ENCODE measurements around the gene RERE. TPM values are rescaled to one million over a fixed set of nuclear protein-coding genes. Genes with fewer than 3 reads are reported as not detected.

Gene RERE
- total and polyA plus RNA-seq, 7 donors = 19.2 to 148 (median 90.6) TPM

DNA sequence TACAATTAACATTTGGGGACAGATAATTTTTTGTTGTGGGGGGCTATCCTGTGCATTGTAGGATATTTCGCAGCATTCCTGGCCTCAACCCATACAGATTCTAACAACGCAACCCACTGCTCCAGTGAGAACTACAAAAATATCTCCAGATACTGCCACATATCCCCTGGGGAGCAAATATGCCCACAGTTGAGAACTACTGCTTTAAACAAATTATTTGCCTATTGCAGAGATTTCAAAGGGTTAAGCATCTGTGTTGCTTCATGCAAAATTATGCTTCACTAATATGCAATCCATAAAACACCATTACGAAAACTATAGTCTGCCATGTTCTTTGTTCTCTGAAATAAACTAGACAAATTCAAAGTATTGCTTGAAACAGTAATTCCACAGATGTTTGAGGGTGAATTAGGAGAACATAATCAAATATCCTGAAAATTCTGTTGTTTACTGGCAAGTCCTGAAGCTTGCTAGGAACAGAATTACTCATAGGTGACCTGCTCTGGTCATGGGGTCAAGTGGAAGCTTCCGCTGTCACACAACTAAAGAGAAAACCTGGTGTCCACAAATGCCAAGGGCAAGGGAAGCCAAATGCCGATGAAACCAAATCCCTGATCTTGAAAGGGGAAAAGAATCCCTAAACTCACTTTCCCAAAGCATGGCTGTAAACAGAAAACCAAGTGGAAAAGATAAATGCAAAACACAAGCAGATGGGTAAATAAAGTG, 149.4 kb downstream of the RERE start:
- Histone ChIP-seq H3K36me3 (no peaks in the 10 kb centered on the region), H3K27me3 (no peaks in the 10 kb centered on the region), H3K4me3 (no peak overlapping the region), H3K9me3 (no peaks in the 10 kb centered on the region), H3K4me1 (peaks cover 0 to 86% (median 83%) of the 10 kb centered on the region in 4 donors), H3K27ac (no peak overlapping the region)
- WGBS, 2 donors = 76 to 89% methylated on average over 5 of the region's 5 CpGs
- intact Hi-C loops (cut with DNase I) = no loop called here
- no peak for DNase-seq
- TF ChIP-seq POLR2AphosphoS5 (IDR thresholded peaks at IDR 0.05) (peak in 1 of 4 donors; percentile 35), EP300 (IDR thresholded peaks at IDR 0.05) (no peak)

DNA sequence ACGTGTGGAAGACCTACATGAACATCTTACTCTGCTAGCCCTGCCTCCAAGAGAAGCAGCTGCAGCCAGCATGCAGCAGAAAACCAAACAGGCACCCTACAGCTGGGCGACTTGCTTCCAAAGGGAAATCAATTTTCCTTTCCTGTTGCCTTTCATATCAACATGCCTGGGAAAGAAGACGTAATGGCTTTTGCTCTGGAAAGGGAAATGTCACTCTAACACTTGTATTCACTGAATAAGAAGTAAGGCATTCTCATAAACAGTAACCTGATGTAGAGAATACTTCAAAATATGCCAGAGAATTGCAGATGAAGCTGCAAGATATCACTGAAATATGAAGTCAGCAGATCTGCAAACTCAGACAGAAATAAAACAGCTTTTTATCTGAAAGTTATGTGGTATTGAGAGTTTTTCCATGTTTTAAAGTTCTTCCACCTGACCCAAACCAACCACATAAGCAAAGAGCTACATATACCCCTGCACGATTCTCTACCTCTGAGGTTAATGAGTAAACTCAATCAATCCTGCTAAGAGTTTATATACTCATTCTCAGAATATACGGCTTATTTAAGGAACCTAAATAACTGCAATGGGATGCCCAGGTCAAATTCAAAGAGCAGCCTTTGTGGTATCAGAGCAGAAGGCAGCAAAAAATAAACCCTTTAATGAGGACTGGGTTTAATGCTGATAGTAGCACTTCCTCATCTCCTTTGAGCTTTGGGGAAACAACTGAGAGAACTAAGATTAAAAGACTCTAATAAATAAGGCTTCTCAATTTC, 150.9 kb downstream of the RERE start:
- 14 to 34% methylated on average over 5 of the region's 5 CpGs for WGBS, 2 donors
- Histone ChIP-seq H3K9me3 (no peaks in the 10 kb centered on the region), H3K4me3 (no peak overlapping the region), H3K27ac (peak overlapping the region in 1 of 4 donors; percentile 23), H3K27me3 (no peaks in the 10 kb centered on the region), H3K36me3 (no peaks in the 10 kb centered on the region), H3K4me1 (peaks cover 0 to 95% (median 92%) of the 10 kb centered on the region in 4 donors)
- intact Hi-C loops (cut with DNase I) = no loop called here
- DNase-seq = no peak
- TF ChIP-seq, protein P1, sequence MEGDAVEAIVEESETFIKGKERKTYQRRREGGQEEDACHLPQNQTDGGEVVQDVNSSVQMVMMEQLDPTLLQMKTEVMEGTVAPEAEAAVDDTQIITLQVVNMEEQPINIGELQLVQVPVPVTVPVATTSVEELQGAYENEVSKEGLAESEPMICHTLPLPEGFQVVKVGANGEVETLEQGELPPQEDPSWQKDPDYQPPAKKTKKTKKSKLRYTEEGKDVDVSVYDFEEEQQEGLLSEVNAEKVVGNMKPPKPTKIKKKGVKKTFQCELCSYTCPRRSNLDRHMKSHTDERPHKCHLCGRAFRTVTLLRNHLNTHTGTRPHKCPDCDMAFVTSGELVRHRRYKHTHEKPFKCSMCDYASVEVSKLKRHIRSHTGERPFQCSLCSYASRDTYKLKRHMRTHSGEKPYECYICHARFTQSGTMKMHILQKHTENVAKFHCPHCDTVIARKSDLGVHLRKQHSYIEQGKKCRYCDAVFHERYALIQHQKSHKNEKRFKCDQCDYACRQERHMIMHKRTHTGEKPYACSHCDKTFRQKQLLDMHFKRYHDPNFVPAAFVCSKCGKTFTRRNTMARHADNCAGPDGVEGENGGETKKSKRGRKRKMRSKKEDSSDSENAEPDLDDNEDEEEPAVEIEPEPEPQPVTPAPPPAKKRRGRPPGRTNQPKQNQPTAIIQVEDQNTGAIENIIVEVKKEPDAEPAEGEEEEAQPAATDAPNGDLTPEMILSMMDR (IDR thresholded peaks at IDR 0.05) = no peak
- no peak for TF ChIP-seq POLR2A (IDR thresholded peaks at IDR 0.05)
- TF ChIP-seq POLR2AphosphoS5 (IDR thresholded peaks at IDR 0.05) = no peak
- no peak for TF ChIP-seq EP300 (IDR thresholded peaks at IDR 0.05)

DNA sequence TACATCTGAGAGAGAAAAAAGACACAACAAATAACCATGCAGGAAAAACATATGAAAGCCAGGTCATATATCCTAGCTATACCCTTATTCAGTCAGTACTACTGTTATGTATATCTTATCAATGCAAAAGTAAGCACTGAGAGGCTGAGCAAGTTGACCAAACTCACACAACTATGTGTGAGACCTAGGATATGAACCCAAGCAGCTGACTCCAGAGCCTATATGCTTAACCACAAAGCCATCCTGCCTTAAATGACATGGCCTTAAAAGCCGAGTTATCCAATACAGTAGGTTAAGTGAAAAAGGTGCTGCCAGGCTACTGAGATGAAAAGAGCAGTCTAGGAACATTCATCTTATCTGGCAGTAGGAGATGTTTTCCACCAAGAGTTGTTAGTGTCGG, 151.6 kb downstream of the RERE start:
- no peaks in the 10 kb centered on the region for H3K9me3 ChIP-seq
- H3K27me3 ChIP-seq = no peaks in the 10 kb centered on the region
- TF ChIP-seq, protein P1 (IDR thresholded peaks at IDR 0.05) = no peak
- no peak for TF ChIP-seq POLR2A (IDR thresholded peaks at IDR 0.05)
- no peak for TF ChIP-seq EP300 (IDR thresholded peaks at IDR 0.05)
- TF ChIP-seq POLR2AphosphoS5 (IDR thresholded peaks at IDR 0.05) = no peak
- no peak overlapping the region for H3K4me3 ChIP-seq
- intact Hi-C loops (cut with DNase I) = no loop called here
- 69 to 81% methylated on average over 2 of the region's 2 CpGs for WGBS, 2 donors
- peaks cover 0 to 95% (median 92%) of the 10 kb centered on the region in 4 donors for H3K4me1 ChIP-seq
- DNase-seq = no peak
- peak overlapping the region in 1 of 4 donors; percentile 23 for H3K27ac ChIP-seq
- H3K36me3 ChIP-seq = no peaks in the 10 kb centered on the region

DNA sequence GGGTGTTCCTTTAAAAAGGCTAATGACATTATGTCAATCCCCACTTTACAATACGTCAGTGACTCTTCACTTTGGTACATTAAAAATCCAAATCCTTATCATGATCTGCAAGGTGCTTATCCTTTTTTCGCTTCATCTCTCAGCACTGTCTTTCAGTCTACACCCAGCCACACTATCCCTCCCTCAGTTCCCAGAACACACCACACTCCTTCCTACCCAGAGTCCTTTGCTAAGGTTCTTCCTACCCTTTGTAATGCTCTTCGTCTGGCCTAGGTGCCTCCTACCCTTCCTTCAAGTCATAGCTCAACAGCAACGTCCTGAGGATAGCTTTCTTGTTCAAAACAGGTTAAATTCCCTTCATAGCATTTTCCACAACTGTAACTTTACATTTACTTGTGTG, 152.6 kb downstream of the RERE start:
- Histone ChIP-seq H3K4me1 (peaks cover 0 to 95% (median 92%) of the 10 kb centered on the region in 4 donors), H3K36me3 (no peaks in the 10 kb centered on the region), H3K9me3 (no peaks in the 10 kb centered on the region), H3K27me3 (no peaks in the 10 kb centered on the region), H3K27ac (no peak overlapping the region), H3K4me3 (no peak overlapping the region)
- intact Hi-C loops (cut with DNase I) = loop anchor here (5.0 kb wide), 1 partner anchor 68 kb away; no protein-coding TSS in a partner anchor
- no peak for DNase-seq
- no peak for TF ChIP-seq POLR2AphosphoS5 (IDR thresholded peaks at IDR 0.05)
- TF ChIP-seq, protein P1 (IDR thresholded peaks at IDR 0.05) = no peak
- no peak for TF ChIP-seq EP300 (IDR thresholded peaks at IDR 0.05)
- no peak for TF ChIP-seq POLR2A (IDR thresholded peaks at IDR 0.05)
- 83 to 88% methylated on average over 4 of the region's 4 CpGs for WGBS, 2 donors

DNA sequence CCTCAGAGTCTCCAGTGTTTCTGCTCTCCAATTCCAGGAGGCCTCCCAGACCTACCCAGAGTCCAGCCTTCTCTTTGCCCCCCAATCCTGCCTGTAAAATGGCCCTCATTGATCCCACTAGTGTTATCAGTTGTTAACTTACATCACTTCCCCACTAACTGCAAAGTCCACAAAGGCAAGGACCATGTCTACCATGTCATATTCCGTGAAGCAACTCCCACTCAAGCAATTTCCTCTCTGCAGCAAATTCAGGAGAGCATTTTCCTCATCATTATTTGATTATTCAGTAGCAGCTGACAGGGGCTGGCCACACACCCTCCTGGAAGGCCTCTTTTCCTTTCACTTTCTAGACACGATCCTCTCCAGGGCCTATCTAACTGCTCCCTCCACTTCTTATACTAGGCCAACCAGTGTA, 153.5 kb downstream of the RERE start:
- WGBS, 2 donors = 6 to 18% methylated on average over 2 of the region's 2 CpGs
- no peaks in the 10 kb centered on the region for H3K36me3 ChIP-seq
- H3K27me3 ChIP-seq = no peaks in the 10 kb centered on the region
- peak; percentile 63 for DNase-seq
- H3K9me3 ChIP-seq = no peaks in the 10 kb centered on the region
- peak overlapping the region in 1 of 4 donors; percentile 0 for H3K4me3 ChIP-seq
- H3K4me1 ChIP-seq = peaks cover 0 to 94% (median 90%) of the 10 kb centered on the region in 4 donors
- intact Hi-C loops (cut with DNase I) = loop anchor here (5.0 kb wide), 1 partner anchor 67 kb away; no protein-coding TSS in a partner anchor
- TF ChIP-seq EP300 (IDR thresholded peaks at IDR 0.05) = no peak
- no peak for TF ChIP-seq POLR2A (IDR thresholded peaks at IDR 0.05)
- TF ChIP-seq POLR2AphosphoS5 (IDR thresholded peaks at IDR 0.05) = no peak
- TF ChIP-seq, protein P1 (IDR thresholded peaks at IDR 0.05) = no peak
- peak overlapping the region in 1 of 4 donors; percentile 12 for H3K27ac ChIP-seq
